ENCODE data around the gene OR52A5.

Gene OR52A5

GRCh38 chr11:5102246-5102645, 35.9 kb downstream of the OR52A5 start:
- DNase-seq (ENCODE audit: low spot score): no peak
- no peak for TF ChIP-seq CTCF (IDR thresholded peaks at IDR 0.05; ENCODE audit: extremely low read depth, missing control alignments)

- TF ChIP-seq CTCF (IDR thresholded peaks at IDR 0.05; ENCODE audit: extremely low read depth, missing control alignments): no peak
- no peak for DNase-seq (ENCODE audit: low spot score)
Observed at GRCh38 chr11:5096011-5096410, 42.1 kb downstream of the OR52A5 start.

GRCh38 chr11:5092821-5093585, 45.2 kb downstream of the OR52A5 start:
- no peak for TF ChIP-seq CTCF (IDR thresholded peaks at IDR 0.05; ENCODE audit: extremely low read depth, missing control alignments)
- DNase-seq (ENCODE audit: low spot score): no peak

- TF ChIP-seq CTCF (IDR thresholded peaks at IDR 0.05; ENCODE audit: extremely low read depth, missing control alignments): no peak
- no peak for DNase-seq (ENCODE audit: low spot score)
Observed at GRCh38 chr11:5090668-5091067, 47.5 kb downstream of the OR52A5 start.

GRCh38 chr11:5088556-5088955, 49.6 kb downstream of the OR52A5 start:
- TF ChIP-seq CTCF (IDR thresholded peaks at IDR 0.05; ENCODE audit: extremely low read depth, missing control alignments): no peak
- DNase-seq (ENCODE audit: low spot score): no peak

DNA sequence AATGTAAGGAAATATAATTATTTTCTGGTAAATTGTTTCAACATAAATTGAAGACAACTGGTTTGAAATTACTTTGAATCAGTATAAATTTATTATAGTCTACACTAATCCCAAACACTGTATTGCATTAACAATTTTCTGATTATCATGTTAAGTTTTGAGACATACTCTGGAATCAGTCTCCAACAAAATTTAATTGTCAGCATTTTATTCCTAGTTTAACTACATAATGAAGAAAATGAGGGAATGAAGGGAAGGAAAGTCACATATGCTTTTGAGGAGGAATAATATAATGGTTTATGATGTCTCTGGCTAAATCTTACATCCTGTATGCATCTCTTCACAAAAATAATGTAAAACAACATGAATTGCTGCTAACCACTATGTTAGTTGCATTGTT, 54.6 kb downstream of the OR52A5 start:
- no peak for TF ChIP-seq CTCF (IDR thresholded peaks at IDR 0.05; ENCODE audit: extremely low read depth, missing control alignments)
- no peak for DNase-seq (ENCODE audit: low spot score)

DNA sequence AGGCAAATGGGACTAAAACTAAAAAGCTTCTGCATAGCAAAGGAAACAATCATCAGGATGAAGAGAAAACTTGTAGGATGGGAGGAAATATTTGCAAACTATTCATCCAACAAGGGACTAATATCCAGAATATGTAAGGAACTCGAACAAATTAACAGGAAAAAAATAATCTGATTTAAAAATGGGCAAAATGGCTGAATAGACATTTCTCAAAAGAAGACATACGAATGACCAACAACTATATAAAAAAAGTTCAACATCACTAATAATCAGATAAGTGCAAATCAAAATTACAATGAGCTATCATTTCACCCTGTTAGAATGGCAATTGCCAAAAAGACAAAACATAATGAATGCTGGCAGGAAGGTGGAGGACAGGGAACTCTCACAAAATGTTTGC, 56.8 kb downstream of the OR52A5 start:
- DNase-seq (ENCODE audit: low spot score): no peak
- no peak for TF ChIP-seq CTCF (IDR thresholded peaks at IDR 0.05; ENCODE audit: extremely low read depth, missing control alignments)

All from GM20000 (cell line).